GM04503 (cell line): Measurements from ENCODE around the gene EDDM3A.
"Not testable (repeated sequence)": the region's sequence is repeated elsewhere in the genome, so short reads cannot be mapped to it uniquely, and the experiment has no call there.

Source experiments
- DNase-seq: peaks from one replicate; pipeline ENCODE4 v3.0.0-alpha.2; 2012; ENCODE audit warnings: low read depth

EDDM3A gene

DNA sequence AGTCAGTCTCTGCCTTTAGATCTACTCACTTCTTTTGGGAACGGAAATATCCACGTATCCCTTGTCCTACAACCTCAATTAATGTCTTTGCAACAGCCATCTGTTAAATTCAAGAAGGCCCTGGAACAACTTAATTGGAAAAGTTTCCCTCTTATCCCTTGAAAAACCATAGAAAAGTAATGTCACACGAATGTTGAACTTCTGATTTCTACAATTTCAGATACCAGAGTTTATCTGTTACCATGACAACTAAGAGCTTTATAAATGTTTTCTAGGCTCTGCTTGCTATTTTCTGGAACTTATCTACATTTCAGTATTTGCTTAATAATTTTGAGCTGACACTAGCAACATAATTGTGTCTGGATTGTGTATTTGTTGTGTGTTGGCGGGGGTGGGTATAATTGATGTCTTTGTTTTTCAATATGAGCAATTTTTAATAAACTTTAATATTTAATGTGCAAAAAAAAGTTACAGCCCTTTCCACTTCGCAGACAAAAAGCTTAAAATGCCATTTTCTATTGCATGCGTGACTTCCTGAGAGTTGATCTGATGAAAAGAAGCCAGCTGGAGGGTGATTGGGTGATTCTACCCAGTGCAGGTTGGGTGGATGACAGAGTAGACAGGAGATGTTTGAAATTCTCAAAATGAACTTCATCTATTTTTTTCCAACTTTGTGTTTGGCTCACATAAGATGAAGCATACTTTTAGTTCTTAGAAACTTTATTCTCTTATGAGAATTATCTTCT lies 11.8 kb upstream of the EDDM3A start:
- DNase-seq, result no peak

DNA sequence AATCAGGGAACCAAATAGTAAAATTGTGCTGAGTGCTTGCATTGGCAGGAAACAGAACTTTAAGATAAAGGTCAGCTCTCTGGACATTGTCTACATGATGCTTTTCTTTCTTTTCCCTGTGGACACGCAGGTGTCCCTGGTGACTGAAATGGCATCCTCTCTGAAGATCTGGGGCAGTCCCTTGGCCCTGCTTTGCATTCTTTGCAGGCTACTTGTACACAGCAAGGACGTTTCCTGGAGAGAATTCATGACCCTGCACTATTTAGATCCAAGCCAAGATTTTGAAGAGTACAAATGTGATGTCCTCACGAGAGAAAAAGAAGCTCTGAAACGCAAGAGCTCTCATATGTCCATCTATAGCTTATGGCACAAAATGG lies 11.3 kb upstream of the EDDM3A start:
- DNase-seq, result no peak

DNA sequence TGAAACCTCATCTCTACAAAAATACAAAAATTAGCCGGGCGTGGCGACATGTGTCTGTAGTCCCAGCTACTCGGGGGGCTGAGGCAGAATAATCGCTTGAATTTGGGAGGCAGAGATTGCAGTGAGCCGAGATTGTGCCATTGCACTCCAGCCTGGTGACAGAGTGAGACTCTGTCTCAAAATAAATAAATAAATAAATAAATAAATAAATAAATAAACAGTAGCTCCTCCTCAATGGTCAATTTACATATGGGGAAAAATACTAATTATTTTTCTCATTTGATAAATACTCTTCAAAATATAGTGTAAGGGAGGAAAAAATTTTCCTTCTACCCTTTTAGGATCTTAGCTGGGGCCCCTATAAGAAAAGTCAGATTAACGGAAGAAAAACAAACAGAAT lies 7.4 kb upstream of the EDDM3A start:
- DNase-seq, result not testable (repeated sequence)

DNA sequence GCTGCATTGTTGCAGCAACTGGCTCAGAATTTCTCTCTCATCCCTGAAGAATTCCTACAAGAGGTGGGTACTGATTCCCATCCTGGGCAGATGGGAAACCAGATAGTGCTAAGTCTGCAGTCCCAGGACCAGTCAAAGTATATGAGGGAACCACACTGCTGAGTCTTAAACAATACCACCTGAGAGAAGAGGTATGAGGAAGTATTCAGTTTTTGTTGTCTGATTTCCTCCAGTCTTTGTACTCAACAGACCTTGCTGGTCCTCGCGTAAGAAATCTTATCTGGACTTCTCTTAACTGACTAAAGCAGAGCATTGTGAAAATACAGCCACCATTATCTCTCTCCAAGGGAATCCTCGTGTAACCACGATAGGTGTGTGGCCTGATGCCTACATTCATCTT lies 3.6 kb upstream of the EDDM3A start:
- DNase-seq, result no peak

DNA sequence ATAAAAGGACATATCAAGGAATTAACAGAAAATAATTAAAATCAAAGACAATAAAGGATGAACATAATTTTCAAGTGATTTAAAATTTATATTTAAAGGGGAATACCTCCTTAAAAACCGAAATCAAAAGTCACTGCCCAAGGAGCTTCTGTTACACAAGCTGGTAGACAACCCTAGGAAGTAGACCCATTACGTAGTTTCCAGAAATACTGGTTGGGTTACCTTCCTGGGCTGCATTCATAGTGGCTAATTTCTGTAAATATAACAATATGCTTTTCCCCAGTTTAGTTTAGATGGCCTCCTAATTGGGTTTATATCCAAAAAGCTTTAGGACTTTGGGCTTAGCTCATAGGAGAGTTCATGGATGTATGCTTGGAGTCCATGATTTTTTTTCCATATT lies 2.1 kb upstream of the EDDM3A start:
- DNase-seq, result no peak

DNA sequence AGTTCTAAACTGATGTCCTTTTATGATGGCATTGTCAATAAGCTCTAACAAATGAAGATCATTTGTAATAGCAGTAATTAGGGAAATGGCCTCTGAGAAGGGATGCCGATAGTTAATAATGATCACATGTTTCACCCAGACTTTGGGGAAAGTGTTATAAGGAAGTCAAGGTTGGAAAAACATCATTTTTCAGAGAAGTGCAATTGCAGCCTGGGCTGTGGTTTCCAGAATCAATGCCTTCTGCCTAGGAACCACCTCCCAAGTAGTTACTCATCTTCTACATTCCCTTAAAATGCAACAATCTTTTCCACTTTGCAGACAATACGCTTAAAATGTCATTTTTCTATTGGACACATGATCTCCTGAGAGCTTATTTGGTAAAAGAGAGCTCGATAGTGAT lies 879 bp downstream of the EDDM3A start:
- DNase-seq, result no peak

DNA sequence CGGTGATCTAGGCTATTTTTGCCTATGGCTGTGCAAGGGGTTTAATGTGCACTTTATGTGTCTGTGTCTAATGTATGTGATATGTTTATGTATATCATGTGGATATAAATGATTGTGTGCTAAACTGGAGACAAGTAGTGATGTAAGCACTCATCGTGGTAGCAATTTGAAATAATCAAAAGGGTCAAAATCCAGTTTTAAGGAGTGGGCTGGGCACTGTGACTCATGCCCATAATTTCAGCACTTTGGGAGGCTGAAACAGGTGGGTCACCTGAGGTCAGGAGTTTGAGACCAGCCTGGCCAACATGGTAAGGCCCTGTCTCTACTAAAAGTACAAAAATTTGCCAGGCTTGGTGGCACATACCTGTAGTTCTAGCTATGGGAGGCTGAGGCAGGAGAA lies 2.8 kb downstream of the EDDM3A start:
- DNase-seq, result no peak

DNA sequence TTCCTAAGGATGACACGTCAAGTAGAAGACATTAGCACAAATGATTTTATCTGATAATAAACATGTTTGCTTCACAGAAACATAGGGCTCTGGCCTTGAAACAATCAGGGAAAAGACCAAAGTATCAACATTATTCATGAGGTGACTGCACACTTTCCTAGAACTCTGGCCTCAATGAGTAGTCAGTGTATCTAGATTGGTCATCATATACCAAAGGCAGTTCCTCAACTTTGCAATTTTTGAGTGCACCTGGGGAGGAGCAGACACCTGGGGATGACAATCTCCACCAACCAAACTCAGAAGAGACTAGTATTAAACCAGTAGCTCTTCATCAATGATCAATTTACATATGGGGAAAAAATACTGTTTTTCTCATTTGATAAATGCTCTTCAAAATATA lies 4.5 kb downstream of the EDDM3A start:
- DNase-seq, result no peak

DNA sequence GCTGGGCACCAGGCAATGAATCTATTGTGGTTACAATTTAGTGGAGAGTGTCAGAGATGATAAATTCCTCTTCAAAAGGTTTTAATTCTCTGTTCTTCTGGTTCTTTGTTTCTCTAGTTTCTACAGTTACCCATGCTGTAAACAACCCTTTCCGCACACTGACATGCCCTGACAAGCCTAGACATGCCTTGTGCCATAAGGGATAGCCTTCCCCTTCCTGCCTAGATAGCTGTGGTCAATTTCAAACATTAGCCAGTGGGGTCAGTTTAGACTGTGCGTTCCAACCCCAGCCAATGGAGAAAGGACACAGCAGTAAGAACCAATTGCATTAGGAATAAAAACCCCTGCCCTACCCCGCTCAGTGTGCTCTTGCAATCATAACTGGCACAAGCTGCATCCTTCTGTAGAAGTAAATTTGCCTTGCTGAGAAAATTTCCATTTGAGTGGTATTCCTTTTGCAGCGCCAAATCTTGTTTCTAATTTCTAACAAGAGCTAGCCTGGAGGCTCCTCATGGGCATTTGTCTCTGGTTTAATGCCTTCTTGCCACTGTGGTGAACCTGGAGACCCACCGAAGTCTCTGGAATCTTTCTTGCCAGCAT lies 6.4 kb downstream of the EDDM3A start:
- no peak for DNase-seq

DNA sequence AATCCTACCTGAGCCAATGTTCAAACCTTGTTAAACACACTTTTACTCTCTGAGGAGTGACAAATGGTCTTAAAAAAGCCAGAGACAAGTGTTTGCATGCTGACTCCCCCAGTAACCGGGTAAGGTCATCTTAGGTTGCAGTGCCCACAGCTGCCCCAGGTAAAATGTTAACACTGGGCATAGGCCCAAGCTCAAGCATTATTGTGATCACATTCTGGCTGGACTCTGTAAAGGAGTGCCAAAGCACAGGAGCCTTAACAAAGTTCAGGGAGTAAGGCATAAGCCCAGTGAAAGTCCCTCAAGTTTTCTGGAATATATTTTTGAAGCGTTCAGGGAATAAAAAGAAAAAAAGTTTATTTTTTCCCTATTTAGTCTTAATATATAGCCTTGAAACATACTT lies 8.6 kb downstream of the EDDM3A start:
- DNase-seq, result no peak

DNA sequence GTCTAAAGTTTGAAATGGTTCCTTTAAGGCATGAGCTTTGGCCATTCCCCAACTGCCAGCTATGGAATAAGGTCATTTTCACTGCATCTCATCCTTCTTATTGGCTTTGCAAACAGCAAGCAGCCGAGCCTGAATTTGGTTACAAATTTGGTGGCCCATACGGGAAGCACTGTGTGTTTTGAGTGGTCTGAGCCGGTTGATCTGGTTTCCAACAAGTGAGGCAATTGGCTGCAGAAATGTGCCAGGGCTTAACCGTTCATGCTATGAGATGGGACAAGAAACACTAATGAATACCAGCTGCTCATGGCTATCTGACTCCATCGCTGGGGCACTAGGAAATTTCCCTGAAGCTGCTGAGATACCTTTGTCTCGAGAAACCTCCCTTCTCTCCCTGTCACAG lies 9.3 kb downstream of the EDDM3A start:
- DNase-seq, result no peak

DNA sequence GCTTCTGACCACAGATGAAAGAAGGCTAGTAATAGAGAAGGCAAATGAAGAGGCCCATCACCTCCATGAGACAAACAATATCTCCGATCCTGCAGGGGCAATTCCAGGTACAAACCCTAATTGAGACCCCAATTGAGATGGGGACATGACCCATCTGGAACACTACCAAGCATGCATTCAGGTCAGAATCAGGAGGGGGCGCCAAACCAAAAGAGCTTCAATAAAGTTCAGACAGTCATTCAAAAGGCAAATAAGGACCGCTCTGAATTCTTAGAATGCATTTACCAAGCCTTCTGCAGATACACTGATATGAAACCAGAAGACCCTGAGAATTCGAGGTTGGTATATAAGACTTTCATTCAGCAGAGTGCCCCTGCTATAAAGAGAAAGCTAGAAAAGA lies 12.3 kb downstream of the EDDM3A start:
- no peak for DNase-seq

DNA sequence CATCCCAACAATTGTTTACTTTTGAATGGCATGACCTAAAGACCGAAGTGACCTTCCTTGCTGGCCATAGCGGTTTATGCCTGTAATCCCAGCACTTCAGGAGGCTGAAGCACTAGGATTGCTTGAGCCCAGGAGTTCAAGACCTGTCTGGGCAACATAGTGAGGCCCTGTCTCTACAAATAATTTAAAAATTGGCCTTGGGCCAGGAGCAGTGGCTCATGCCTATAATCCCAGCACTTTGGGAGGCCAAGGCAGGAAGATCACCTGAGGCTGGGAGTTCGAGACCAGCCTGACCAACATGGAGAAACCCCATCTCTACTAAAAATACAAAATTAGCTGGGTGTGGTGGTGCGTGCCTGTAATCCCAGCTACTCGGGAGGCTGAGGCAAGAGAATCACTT lies 13.8 kb downstream of the EDDM3A start:
- not testable (repeated sequence) for DNase-seq

DNA sequence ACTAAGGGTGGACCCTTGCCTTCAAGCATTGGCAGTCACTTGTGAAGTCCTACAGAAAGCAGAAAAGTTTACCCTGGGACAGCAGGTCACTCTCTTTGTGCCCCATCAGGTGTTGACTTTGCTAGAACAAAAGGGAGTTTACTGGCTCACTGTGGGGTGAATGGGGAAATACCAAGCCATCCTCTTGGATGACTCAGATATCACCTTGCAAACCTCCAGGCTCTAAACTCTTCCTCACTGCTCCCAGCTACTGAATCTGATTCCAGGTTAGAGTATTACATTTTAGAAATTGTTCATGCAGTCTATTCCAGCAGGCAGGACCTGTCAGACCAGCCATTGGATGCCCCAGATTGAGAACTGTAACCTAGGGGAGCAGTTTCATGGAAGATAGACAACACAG lies 15.3 kb downstream of the EDDM3A start:
- DNase-seq, result no peak

DNA sequence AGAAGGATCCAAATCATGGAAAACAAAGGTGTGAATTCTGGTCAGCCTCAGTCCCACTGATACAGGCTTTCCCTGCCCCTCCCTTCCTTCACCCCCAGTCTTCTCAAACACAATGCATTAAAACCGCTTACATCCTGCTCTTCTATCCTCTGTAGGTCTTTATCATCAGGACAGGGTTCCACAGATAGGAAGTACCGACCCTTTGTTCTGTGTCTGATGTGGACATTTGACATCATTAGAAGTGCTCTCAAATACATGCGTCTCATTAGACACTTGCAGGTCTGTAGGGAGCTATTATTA lies 22.9 kb downstream of the EDDM3A start:
- DNase-seq, result no peak

DNA sequence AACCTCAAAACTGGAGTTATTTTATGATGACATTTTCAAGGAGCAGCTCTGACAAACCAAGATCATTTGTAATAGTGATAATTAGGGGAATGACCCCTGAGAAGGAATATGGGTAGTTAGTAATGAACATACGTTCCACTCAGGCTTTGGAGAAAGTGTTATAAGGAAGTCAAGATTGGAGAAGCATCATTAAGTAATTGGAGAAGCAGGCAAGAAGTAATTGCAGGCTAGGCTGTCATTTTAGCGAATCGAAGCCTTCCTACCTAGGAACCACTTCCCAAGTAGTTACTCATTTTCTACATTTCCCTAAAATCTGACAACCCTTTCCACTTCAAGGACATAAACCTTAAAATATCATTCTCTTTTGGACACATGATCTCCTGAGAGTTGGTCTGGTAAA lies 23.7 kb downstream of the EDDM3A start:
- DNase-seq, result no peak

DNA sequence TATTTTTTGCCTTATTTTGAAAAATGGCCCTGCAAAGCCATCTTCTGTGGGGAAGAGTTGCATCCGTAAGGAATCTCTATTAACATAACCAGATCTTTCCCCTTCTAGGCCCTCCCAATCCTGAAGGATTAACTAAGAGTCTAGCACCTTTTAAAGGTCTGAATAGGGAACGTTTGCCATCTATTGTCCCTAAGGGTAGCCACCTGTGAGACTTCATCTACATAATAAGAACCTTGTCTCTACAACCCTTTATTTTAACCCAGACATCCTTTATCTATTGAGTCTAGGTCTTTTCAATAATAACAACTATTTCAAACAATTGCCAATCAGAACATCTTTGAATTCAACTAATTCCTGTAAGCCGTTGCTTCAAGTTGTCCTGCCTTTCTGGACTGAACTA lies 27.0 kb downstream of the EDDM3A start:
- no peak for DNase-seq

DNA sequence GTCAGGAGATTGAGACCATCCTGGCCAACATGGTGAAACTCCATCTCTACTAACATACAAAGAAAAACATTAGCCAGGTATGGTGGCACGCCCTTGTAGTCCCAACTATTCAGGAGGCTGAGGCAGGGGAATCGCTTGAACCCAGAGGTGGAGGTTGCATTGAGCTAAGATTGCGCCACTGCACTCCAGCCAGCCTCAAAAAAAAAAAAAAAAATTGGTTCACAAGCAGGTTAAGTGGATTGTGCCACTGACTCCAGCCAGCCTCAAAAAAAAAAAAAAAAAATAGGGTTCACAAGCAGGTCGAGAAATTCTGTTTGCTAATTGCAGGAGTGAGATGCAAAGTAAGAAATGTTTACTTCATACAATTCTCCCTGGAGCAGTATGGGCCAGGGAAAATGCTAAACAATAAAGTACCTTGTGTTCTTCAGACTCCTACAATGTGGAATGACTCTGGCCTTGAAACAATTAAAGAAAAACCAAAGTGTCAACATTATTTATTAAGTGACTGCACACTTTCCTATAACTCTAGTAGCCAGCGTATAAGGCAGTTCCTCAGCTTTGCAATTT lies 28.7 kb downstream of the EDDM3A start:
- DNase-seq, result no peak

DNA sequence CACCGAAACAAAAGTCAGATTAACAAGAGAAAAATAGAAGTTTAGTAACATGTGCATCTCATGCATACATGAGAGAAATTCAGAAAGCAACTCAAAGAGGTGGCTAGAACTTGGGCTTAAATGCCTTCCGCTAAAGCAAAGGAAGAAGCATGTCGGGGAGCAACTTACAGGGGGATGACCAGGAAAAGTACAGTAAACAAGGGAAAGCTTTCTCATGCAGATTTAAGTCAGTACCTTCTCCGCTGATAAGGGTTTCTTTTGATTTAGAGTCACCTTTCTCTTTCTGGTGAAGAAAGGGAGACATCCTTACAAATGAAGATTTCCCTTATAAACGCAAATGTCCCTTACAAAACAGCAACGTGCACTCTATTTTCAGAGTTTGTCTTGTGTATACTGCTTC lies 29.4 kb downstream of the EDDM3A start:
- no peak for DNase-seq

DNA sequence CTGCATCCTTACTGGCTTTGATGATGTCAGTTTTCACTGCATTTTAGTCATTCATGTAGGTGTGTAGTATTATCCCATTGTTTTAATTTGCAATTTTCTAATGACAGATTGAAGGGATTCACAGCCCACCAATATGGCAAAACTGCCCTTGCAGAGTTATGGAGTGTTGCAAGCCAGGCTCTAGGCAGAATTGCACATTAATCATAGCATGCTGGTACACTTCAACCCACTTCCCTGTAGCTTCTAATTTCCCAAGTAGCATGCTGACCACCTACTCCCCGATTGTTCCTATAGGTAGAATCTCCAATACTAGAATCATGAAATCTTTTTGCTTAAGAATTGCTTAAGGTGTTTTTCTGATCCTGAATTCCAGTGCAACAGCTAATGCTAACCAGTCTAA lies 30.2 kb downstream of the EDDM3A start:
- DNase-seq, result no peak

DNA sequence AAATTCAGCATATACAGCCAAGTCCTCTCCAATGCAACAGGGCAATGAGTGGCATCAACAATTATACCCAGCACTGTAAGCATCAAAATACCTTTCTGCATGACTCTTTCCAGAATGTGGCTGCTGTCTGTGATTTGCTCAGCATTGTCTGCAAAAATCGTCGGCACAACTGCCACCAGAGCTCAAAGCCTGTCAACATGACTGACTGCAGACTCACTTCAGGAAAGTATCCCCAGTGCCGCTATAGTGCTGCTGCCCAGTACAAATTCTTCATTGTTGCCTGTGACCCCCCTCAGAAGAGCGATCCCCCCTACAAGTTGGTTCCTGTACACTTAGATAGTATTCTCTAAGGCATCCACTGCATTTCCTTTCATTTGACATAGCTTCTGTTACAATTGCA lies 36.1 kb downstream of the EDDM3A start:
- DNase-seq, result no peak

DNA sequence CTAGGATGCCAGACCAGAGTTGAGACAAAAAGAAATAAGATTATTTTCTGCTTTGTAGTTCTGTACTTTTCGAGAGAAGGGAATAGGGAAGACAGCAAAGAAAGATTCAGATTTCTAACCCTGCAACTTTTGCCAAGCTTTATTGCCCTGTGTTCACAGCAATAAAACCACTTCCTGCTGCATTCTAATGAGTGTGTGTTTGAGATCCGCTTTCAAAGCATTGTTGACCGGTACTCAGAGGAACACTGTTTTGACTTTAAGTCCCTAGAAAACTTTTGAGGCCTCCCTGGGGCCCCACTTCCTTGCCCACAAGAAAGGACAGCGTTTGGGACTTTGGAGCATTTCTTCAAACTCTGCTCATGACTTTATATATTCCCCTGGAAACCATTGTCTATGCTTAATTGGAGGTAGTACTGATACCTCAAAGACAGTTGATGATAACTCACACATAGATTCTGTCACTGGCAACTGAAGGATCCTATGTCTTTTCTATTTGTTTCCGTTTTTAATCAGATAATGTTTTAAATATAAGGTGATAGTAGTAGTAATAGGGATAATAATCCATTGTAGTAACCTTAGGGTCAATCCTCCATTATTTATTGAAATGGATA lies 36.7 kb downstream of the EDDM3A start:
- no peak for DNase-seq

DNA sequence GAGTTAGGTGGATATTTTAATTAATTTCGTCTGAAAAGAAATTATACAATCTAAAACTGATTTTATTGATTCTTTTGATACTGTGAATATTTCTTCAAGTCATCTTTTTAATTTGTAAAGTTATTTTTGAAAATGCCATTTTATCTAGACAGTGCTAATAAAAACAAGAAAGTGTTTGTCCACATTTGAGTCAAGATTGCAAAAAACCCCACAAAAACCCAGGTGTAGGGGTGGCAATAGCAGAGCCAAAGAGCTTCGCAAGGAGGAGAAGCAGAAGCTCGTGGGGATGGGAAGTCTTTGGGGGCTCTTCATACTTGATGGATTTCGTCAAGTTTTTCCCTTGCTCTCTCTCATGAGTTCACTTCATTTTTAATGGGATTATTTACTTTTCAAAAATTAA lies 41.3 kb downstream of the EDDM3A start:
- DNase-seq, result no peak
